HG03378 (cell line): ENCODE measurements around the gene NLK.

Experiments used
- ATAC-seq: cut with Tn5 transposase; IDR thresholded peaks from one replicate; pipeline ENCODE4 v1.9.1; 2021; ENCODE audit warnings: mild to moderate bottlenecking, moderate library complexity; ENCODE audit not compliant: unreplicated experiment

Gene NLK

DNA sequence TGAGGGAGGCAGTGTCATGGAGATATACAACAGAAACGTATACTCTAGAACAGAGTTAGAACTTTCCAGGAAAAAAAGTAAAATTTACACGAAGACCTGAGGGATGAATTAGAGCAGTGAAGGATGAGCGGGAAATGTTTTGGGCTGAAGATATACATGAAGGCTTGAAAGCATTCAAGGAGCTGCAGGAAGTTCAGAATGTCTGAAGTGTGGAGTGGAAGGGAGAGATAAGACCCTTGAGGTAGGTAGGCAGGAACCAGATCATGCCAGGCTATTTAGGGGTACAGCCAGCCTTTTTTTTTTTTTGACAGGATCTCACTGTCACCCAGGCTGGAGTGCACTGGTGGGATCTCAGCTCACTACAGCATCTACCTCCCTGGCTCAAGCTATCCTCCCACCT lies 3.2 kb upstream of the NLK start:
- no peak for ATAC-seq

DNA sequence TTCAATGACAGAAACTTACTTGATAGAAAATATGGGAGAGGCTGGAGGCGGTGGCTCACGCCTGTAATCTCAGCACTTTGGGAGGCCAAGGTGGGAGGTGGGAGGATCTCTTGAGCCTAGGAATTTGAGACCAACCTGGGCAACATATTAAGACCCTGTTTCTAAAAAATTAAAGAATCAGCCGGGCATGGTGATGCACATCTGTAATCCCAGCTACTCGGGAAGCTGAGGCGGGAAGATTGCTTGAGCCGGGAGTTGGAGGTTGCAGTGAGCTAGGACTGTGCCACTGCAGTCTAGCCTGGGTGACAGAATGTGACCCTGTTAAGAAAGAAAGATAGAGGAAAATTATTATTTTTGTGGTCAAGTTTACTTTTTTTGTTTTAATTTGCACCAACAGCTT lies 2.1 kb upstream of the NLK start:
- ATAC-seq: no peak

DNA sequence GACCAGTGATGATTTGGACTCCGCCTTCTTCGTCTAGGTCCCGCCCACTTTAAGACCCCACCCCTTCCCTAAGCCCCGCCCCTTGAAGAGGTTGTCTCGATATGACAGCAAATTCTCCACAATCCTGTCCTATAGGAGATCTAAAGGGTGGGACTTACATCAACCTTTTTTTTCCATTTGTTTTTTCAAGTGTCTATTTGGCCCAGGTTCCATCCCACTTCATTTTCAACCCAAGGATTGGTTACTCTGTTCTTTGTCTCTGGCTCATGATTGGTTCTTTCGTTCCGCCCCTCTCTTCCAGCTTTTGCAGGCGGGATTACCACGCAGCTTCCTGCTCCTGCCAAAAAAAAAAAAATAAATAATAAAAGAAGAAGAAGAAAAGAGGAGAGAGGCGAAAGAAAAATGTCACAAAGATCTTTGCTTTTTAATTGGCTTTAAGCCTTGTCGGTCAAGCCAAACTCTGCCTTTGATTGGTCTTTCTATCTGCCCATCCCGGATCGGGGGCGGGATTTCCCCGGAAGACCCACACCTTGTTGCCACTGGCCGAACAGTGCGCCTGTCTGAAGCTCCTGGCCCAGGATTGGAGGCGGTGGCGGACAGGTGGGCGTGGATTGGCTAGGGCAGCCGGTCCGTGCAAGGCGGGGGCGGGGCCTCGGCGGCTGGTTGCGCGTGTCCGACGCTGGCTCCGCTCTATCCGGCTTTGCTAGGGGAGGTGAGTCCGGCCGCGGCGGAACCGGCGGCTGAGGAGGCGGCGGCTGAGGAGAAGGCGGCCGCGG lies 1.2 kb upstream of the NLK start:
- ATAC-seq: peak; percentile 91

DNA sequence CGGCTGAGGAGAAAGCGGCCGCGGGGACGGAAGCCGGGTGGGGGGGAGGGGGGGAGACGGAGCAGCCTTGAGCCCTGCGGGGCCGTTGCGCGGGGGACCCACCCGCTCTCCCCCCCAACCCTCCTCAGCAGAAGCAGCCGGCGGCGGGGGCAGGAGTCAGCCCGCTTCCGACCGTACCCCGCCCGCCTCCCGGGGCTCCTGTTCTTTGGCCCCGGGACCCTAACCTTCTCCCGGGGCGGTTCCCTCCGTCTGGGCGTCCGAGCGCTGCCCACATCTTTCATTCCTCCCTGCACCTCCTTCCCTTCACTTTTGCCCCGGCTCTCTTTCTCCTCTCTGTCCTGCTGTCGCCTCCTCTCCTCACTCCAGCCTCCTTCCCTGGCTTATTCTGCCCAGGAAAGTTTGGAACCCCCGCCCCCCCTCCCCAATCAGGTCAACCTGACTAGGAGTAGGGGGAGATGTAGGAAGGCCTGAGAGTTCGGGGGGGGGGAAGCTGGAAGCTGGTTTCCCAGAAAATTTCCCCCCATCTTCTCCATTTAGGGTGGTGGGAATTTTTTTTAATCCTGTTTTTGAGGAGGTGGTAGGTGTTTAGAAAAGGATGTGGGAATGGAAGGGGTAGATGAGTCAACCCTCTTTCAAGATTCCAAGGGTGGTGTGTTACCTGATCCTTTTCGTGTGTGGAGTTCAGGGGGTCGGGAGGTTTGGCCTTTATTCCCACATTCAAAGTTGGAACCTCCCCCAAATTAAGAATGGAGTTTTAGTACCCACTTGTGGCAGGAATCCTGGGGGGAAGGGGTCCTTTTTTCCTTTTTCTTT lies 427 bp upstream of the NLK start:
- ATAC-seq: no peak

DNA sequence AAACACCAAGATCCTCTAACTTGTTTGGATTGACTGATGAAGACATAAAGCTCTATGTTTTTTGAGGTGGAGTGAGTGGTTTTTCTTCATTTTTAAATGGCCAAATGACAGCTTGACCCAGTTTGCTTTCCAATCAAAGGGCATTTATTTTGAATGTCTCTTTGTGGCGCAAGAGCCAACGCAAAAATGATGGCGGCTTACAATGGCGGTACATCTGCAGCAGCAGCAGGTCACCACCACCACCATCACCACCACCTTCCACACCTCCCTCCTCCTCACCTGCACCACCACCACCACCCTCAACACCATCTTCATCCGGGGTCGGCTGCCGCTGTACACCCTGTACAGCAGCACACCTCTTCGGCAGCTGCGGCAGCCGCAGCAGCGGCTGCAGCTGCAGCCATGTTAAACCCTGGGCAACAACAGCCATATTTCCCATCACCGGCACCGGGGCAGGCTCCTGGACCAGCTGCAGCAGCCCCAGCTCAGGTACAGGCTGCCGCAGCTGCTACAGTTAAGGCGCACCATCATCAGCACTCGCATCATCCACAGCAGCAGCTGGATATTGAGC lies 329 bp downstream of the NLK start:
- no peak for ATAC-seq

DNA sequence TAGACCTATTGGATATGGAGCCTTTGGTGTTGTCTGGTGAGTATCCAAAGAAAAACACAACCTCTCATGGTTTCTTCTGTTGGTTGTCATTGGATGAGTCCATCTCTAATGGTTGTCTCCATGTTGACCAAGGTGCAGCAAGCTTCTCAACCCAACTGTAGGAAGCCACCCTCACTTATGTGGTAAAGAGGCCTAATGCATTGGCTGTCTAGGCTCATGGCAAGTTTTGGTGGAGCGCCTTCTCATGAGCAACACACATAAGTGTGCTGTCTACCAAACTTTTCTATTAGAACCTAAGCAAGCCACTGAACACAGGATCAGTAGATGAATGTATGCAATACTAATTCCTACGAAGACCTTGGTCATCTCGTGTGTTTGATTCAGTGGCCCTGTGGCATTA lies 819 bp downstream of the NLK start:
- ATAC-seq: no peak

DNA sequence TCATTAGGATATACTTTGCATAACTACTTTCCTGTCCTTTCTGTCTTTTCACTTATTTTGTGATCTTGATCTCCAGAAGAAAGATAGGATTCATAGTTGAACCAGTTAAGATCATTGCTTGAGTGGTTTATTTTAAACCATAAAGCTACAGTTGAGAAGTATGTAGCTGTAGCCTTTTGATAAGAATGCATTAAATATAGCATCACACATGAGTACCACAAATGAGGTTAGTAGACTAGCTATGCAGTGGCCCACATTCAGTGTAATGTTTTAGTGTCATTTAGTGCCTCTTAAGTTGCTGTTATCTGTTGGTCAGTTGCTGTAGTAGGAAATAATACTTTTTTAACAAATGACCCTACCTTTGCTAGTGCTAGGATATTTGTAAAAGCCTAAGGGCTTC lies 1.3 kb downstream of the NLK start:
- no peak for ATAC-seq

DNA sequence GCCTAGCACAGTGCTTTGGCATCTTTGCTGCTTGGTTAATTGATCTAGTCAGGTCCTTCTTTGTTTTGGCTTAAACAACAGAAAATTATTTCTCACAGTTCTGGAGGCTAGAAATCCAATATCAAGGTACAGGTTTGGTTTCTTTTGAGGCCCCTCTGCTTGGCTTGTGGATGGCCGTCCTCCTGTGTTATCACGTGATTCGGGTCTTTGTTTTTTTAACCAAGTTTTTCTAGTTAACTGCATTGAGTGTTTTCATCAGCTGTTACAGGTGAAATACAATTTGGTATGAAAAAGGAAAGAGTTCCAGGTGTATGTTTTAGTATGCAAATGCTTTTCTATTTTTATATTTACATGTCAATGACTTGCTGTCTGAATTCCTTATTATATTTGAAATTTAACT lies 2.8 kb downstream of the NLK start:
- ATAC-seq: no peak

DNA sequence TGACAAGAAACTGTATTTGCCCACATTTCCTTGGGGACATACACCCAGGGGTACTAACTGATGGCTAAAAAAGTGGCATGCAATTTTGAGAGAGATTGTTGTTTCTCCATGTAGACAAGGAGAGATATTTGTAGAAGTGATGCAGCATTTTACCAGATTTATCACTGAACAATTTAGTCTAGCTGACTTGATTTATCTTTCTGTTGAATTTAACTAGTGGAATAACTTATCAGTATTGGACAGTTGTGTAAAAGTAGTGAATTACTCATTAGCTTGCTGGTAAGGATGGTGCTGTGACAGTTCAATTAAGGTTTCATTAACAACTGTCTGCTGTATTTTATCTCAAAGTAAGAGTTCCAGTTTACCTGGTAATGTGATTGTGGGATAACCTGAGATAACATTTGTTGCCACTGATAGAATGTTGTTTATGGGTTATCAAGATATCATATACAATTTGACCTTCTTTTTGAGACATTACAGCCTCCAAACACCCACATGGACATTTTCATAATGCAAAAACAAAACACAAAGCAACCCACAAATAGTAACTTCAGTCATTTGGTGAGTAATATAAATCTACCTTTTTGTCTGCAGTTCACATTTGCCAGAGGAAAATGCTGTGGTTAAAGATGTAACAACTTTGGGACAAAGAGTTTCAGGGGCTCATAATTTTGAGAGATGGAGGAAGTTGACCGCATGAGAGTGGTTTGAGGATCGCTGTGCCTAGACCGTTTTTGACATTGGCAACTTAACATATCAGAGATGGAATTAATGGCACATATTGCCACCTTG lies 3.8 kb downstream of the NLK start:
- ATAC-seq: no peak

DNA sequence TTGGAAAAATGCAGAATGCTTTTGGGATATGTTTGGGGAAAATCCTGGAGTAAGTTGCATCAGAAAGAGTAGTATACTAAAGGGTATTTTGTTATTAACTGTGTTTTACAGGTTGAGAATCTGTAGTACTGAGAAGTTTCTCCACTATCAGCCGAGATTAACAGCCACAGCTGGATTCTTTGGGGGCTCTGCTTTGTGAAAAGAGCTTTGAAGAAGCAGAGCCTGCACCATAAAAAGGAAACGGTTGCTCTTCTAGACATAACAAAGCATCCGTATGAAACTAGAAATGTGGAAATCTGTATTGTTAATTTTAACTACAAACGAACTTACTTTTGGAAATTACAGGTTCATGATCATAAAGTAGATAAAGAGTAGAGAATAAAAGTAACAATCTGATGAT lies 5.3 kb downstream of the NLK start:
- no peak for ATAC-seq

DNA sequence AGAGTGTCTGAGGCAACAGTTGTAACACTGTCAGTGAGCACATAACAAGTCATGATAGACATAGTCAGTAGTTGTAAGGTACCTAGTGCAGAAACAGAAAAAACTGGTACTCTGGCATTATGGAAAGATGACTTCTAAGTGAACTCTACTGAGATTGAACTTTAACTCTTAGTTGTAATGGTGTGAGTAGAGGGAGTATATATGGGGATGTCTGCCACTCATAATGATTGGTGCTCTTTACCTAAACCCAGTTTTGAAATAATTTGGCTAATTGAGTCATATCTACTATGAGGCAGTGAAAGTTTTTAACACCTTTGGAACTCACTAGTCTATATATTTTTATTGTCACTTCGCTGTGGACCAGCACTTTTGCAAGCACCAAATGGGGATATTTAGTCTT lies 6.6 kb downstream of the NLK start:
- ATAC-seq: no peak

DNA sequence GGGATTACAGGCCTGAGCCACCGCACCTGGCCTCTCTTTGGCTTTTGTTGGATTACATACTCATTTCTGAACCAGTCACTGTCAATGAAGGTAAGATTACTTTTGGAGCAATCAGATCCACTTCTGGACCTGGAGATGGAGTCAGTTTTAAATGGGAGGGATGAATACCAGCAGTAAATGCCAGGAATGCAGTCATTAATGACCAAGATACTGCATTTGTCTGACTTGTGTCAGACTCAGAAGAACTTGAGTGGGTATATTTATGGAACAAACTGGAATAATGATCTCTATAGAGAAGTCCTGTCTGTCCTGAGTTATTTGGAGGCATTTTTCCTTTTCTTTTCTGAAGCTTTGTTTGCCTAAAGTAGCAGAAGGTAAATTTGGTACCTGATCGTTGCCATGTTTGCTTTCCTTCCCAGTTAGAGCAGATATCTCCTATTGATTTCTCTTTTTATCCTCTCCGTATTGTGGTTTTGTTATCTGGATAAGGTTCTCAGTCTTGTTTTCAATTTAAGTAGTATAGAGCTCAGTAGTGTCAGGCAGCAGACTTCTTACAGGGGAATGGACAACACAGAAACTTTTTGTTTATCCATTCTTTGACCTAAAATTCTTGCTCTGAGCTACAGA lies 10.7 kb downstream of the NLK start:
- ATAC-seq: no peak

DNA sequence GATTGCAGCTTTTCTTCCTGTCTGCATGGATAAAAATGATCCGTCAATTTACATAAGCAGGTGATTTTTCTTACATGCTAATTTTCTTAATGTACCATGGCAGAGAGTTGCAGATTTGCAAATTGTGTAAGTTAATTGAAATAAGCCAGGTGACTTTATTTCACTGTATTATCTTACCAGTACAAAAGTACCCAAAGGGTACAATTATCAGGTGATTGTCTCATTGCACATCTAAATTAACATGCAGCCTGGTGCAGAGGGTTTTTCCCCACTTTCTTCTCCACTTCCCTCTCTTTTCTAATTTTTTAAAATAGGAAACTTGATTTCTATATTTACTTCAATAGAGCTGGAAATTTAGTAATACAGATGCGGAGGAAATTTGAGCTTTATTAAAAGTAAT lies 11.2 kb downstream of the NLK start:
- ATAC-seq: no peak

DNA sequence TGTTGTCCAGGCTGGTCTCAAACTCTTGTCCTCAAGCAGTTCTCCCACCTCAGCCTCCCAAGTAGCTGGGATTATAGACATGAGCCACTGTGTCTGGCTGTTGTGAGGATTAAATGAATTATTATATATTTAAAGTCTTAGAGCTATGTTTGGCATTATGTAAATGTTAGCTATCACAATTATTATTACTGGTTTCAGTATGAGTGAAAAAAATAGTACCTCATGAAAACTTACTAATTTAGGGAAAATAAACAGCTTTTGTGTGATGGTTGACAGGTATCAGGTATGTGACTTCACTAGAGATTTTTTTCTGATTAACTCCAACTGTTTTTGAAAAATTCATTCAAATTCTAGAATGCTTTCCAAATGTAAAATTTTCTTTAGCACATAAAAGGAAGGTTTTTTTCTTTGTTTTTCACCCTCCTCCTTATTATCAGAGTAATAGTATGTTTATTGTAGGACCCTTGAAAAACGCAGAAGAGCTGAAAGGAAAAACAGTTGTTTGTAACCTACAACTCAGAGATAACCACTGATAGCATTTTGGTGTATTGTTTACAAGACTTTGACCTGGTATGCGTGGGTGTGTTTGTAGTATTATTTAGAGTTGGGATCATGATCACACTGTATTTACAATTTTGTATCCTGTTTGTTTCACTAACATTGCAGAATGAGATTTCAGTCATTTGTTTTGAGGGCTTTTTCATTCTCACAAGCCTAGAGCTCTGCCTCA lies 13.2 kb downstream of the NLK start:
- ATAC-seq: no peak

DNA sequence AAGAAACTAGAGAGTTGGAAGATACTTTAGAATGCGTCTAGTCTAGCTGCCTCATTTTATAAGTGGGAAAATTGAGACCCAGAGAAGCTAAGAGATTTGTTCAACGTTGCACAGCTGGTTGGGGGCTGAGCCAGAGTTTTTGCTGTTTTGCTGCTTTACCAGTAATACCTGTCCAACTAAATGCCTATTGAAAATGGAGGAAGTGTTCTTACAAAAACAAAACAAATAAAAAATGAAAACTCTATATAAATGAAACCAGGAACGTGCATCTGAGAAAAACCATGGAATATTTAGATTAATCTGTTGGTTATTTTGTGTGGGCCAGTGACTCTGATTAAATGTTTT lies 13.8 kb downstream of the NLK start:
- ATAC-seq: no peak

DNA sequence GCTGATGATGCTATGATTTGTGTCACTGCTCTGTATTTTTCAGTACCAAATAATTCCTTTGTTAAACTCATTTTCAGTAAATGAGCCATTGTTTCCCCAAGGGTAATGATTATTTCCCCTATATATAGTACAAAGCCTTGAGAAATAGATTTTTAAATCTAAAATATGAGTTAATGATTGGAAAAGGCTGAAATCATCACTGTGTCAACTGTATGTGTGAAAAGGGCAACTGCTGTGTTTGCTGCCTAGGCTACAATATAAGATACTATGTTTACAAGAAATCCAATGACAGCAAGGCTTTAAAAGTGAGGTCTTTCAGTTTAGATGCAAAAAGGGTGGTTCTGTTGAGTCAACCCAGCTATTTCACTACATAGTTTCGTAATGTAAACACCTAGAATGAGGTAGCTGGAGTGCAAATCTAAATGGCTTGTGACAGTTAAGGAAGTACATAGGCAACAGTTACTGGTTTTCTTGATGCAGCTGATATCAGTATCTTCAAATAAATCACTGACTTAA lies 15.3 kb downstream of the NLK start:
- ATAC-seq: peak; percentile 85

DNA sequence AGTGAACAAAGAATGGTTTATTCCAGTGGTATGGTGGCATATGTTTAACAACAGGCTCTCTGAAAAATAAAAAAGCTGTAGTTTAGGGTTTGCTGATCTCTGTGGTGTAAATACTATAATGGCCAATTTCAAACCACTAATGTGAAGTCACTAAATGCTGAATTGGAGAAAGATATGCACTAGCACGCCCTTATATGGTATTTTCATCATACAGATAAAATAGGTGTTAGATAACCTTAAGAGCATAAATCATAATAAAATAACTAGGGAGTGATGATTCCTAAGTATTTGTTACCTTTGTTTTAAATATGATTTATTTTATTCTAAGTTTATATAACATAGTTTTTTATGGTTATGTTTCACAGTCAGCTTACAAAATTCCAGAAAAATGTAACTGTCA lies 17.2 kb downstream of the NLK start:
- no peak for ATAC-seq

DNA sequence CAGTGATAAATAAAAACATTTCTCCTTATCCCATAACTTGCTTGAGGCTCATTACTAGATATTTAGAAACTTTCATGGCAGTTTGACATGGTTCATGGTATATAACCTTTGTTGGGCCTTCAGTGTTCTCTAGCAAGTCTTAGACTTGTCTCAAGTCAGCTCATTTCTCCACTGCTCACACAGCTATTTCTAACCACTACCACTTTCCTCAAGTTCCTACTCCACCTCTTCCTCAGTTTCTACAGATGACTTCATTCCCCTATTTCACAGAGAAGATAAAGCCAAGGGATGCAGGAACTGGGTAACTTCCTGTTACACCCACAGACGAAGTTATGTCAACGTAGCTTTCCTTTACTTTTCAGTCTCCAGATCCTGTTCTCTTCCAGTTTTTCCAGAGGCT lies 23.2 kb downstream of the NLK start:
- no peak for ATAC-seq

DNA sequence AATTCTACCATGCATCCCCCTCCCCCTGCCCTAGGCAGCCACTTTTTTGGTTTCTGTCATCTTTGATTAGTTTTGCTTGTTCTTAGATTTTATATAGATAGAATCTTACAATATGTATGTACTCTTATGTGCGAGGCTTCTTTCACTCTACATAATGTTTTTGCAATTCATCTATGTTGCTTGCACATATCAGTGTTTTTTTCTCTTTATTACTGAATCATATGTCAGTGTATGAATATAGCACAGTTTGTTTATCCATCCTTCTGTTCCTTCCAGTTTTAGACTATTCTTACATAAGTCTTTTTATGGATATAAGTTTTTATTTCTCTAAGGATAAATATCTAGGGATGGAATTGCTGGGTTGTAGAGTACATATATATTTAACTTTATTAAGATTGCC lies 26.6 kb downstream of the NLK start:
- no peak for ATAC-seq

DNA sequence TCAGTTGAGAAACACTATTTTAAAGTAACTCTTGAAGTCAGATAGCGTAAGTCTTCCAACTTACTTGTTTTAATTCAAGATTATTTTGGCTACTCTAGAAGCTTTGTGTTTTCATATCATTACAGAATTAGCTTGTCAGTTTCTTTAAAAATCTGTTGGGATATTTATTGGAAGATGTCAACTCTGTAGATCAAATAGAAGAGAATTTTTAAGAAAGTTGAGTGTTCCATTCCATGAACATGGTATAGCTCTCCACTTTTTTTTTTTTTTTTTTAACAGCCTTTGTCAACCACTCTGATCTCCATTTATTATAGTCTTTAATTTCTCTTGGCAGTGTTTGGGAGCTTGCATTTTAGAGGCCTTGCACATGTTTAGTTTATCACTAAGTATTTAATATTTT lies 28.7 kb downstream of the NLK start:
- ATAC-seq: no peak
